ENCODE measurements around the gene IGF2BP2.

DNA sequence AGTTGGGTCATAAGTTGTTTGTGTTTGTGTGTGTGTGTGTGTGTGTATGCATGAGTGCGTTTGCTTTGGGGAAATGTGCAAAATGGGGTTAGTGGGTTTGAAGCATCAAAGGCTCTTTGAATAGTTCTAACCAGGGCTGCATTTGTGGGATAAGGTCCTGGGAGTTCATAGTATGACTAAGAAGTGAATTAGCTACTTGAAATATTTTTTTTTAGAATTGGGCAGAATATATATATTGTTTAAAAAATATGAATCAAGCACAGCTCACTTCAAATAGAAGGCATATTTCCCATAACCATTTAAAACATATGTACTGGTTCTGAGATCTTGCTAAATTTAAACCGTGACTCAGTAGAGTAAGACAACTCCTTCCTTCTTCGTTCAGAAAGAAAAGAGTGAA, 43.1 kb downstream of the IGF2BP2 start:
- TF ChIP-seq, protein P1, sequence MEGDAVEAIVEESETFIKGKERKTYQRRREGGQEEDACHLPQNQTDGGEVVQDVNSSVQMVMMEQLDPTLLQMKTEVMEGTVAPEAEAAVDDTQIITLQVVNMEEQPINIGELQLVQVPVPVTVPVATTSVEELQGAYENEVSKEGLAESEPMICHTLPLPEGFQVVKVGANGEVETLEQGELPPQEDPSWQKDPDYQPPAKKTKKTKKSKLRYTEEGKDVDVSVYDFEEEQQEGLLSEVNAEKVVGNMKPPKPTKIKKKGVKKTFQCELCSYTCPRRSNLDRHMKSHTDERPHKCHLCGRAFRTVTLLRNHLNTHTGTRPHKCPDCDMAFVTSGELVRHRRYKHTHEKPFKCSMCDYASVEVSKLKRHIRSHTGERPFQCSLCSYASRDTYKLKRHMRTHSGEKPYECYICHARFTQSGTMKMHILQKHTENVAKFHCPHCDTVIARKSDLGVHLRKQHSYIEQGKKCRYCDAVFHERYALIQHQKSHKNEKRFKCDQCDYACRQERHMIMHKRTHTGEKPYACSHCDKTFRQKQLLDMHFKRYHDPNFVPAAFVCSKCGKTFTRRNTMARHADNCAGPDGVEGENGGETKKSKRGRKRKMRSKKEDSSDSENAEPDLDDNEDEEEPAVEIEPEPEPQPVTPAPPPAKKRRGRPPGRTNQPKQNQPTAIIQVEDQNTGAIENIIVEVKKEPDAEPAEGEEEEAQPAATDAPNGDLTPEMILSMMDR (IDR thresholded peaks at IDR 0.05), result no peak
- no peak for TF ChIP-seq POLR2A (IDR thresholded peaks at IDR 0.05)
